ENCODE results near the gene DIAPH2.
"Not testable (repeated sequence)": the region's sequence is repeated elsewhere in the genome, so short reads cannot be mapped to it uniquely, and the experiment has no call there.

Gene DIAPH2

GRCh38 chrX:96846841-96847240 lies 162.2 kb downstream of the DIAPH2 start:
- Histone ChIP-seq H3K27me3 (no peaks in the 10 kb centered on the region), H3K4me3 (ENCODE audit: low read depth, low read length) (no peak overlapping the region), H3K4me1 (no peaks in the 10 kb centered on the region), H3K36me3 (no peaks in the 10 kb centered on the region), H3K9me3 (no peaks in the 10 kb centered on the region)
- no peak for DNase-seq
- TF ChIP-seq CTCF (IDR thresholded peaks at IDR 0.05; ENCODE audit: low read depth, low read length), result no peak

- H3K9me3 ChIP-seq, result not testable (repeated sequence)
Measured at GRCh38 chrX:96859422-96859821, 174.8 kb downstream of the DIAPH2 start.

GRCh38 chrX:96861218-96861617 lies 176.6 kb downstream of the DIAPH2 start:
- no peak for TF ChIP-seq CTCF (IDR thresholded peaks at IDR 0.05; ENCODE audit: low read depth, low read length)
- Histone ChIP-seq H3K4me1 (no peaks in the 10 kb centered on the region), H3K9me3 (no peaks in the 10 kb centered on the region), H3K4me3 (ENCODE audit: low read depth, low read length) (no peak overlapping the region), H3K36me3 (no peaks in the 10 kb centered on the region), H3K27me3 (no peaks in the 10 kb centered on the region)
- DNase-seq, result no peak

More at GRCh38 chrX:96859422-96859821, 174.8 kb downstream of the DIAPH2 start:
- not testable (repeated sequence) for H3K36me3 ChIP-seq; H3K27me3 ChIP-seq; DNase-seq; H3K4me3 ChIP-seq (ENCODE audit: low read depth, low read length); H3K4me1 ChIP-seq

GRCh38 chrX:96861661-96862060 lies 177.0 kb downstream of the DIAPH2 start:
- no peak overlapping the region for H3K4me3 ChIP-seq (ENCODE audit: low read depth, low read length)
- DNase-seq, result no peak
- H3K36me3 ChIP-seq, result no peaks in the 10 kb centered on the region
- no peaks in the 10 kb centered on the region for H3K9me3 ChIP-seq
- no peaks in the 10 kb centered on the region for H3K27me3 ChIP-seq
- H3K4me1 ChIP-seq, result no peaks in the 10 kb centered on the region
- TF ChIP-seq CTCF (IDR thresholded peaks at IDR 0.05; ENCODE audit: low read depth, low read length), result no peak

GRCh38 chrX:96883608-96884007 lies 199.0 kb downstream of the DIAPH2 start, which contains the start of gene RPA4:
TSS of gene RPA4 (plus strand) at chrX:96883908. CDS start at chrX:96884311, 403 bp downstream.
- TF ChIP-seq CTCF (IDR thresholded peaks at IDR 0.05; ENCODE audit: low read depth, low read length), result no peak
- Histone ChIP-seq H3K36me3 (no peaks in the 10 kb centered on the region), H3K9me3 (no peaks in the 10 kb centered on the region), H3K4me3 (ENCODE audit: low read depth, low read length) (no peak within 1 kb of the TSS), H3K4me1 (no peaks in the 10 kb centered on the region), H3K27me3 (no peaks in the 10 kb centered on the region)
- DNase-seq, result no peak

GRCh38 chrX:96884027-96884426 lies 199.4 kb downstream of the DIAPH2 start:
- no peak for TF ChIP-seq CTCF (IDR thresholded peaks at IDR 0.05; ENCODE audit: low read depth, low read length)

GRCh38 chrX:96889726-96890125 lies 205.1 kb downstream of the DIAPH2 start:
- Histone ChIP-seq H3K9me3 (no peaks in the 10 kb centered on the region), H3K4me3 (ENCODE audit: low read depth, low read length) (no peak overlapping the region), H3K4me1 (no peaks in the 10 kb centered on the region), H3K36me3 (no peaks in the 10 kb centered on the region), H3K27me3 (no peaks in the 10 kb centered on the region)
- no peak for DNase-seq
- no peak for TF ChIP-seq CTCF (IDR thresholded peaks at IDR 0.05; ENCODE audit: low read depth, low read length)

More at GRCh38 chrX:96884027-96884426, 199.4 kb downstream of the DIAPH2 start:
- Histone ChIP-seq H3K4me3 (ENCODE audit: low read depth, low read length) (no peak overlapping the region), H3K9me3 (no peaks in the 10 kb centered on the region), H3K4me1 (no peaks in the 10 kb centered on the region), H3K27me3 (no peaks in the 10 kb centered on the region), H3K36me3 (no peaks in the 10 kb centered on the region)
- DNase-seq, result no peak
